ENCODE results near the gene PNMA6E.

- TF ChIP-seq POLR2A (IDR thresholded peaks at IDR 0.05) (no peak), CTCF (IDR thresholded peaks at IDR 0.05) (no peak)
These were observed 29.9 kb downstream of the PNMA6E start for GRCh38 chrX:153371256-153371655.
